HEK293 (cell line): ENCODE data around the gene UBE2E1.

Experiments
- CTCF ChIA-PET: fragments of 350-600 bp; formaldehyde crosslinking; extraction: SDS; loops from one replicate; lab custom pipeline; 2021; ENCODE audit warnings: antibody characterized with exemption; lab: Yijun Ruan, JAX
- POLR2A ChIA-PET: fragments of 300-600 bp; formaldehyde crosslinking; extraction: SDS; loops from one replicate; lab custom pipeline; 2020; ENCODE audit warnings: antibody characterized with exemption, inconsistent platforms; lab: Yijun Ruan, JAX
- H3K27ac ChIP-seq: fragments of 200-500 bp; sonication (Bioruptor generic); 2 replicates; pipeline ENCODE4 v1.5.1; 2014; ENCODE audit warnings: low read depth, low read length, control low read depth, inconsistent platforms; ENCODE audit errors: extremely low read depth
- H3K36me3 ChIP-seq, 2 experiments: fragments of 200-500 bp in 1 of 2; sonication (Bioruptor generic) in 1 of 2; 1 replicate in 1 of 2; 2 replicates in 1 of 2; pipeline ENCODE4 v1.5.1; 2014 to 2017; ENCODE audit warnings: inconsistent platforms in 2 of 2, low read length in 2 of 2; ENCODE audit not compliant: control insufficient read depth in 2 of 2, insufficient read depth in 1 of 2
- H3K4me1 ChIP-seq: fragments of 200-500 bp; sonication (Bioruptor generic); 2 replicates; pipeline ENCODE4 v1.5.1; 2014; ENCODE audit warnings: mild to moderate bottlenecking, low read length, inconsistent platforms; ENCODE audit not compliant: control insufficient read depth, insufficient read depth
- H3K4me3 ChIP-seq: 2 replicates; pipeline ENCODE4 v1.5.1; 2011; ENCODE audit warnings: low read depth, mild to moderate bottlenecking, control low read depth, low read length, moderate library complexity
- H3K9me3 ChIP-seq: fragments of 200-500 bp; sonication (Bioruptor generic); 2 replicates; pipeline ENCODE4 v1.5.1; 2014; ENCODE audit warnings: low read depth, low read length, inconsistent platforms; ENCODE audit not compliant: control insufficient read depth, insufficient read depth
- BCL11A ChIP-seq: fragments of 450-650 bp; formaldehyde crosslinking; IDR thresholded peaks from 2 replicates; pipeline ENCODE4 v1.5.1; 2016; ENCODE audit warnings: low read depth, missing biosample characterization, missing genetic modification characterization
- KLF1 ChIP-seq: fragments of 450-650 bp; formaldehyde crosslinking; IDR thresholded peaks from 2 replicates; pipeline ENCODE4 v1.5.1; 2016; ENCODE audit warnings: missing biosample characterization, missing genetic modification characterization
- KLF10 ChIP-seq: fragments of 450-650 bp; IDR thresholded peaks from 2 replicates; pipeline ENCODE4 v1.5.1; 2018; ENCODE audit warnings: missing biosample characterization, mild to moderate bottlenecking, missing genetic modification characterization
- KLF16 ChIP-seq: fragments of 450-650 bp; formaldehyde crosslinking; IDR thresholded peaks from 2 replicates; pipeline ENCODE4 v1.5.1; 2017; ENCODE audit warnings: missing biosample characterization, missing genetic modification characterization
- MZF1 ChIP-seq: fragments of 450-650 bp; formaldehyde crosslinking; IDR thresholded peaks from 2 replicates; pipeline ENCODE4 v1.5.1; 2017; ENCODE audit warnings: missing biosample characterization, missing genetic modification characterization, borderline replicate concordance
- PRDM2 ChIP-seq: fragments of 450-650 bp; formaldehyde crosslinking; IDR thresholded peaks from 2 replicates; pipeline ENCODE4 v1.5.1; 2016; ENCODE audit warnings: missing biosample characterization, missing genetic modification characterization, borderline replicate concordance
- ZFP69B ChIP-seq: fragments of 450-650 bp; formaldehyde crosslinking; IDR thresholded peaks from 2 replicates; pipeline ENCODE4 v1.5.1; 2016; ENCODE audit warnings: missing biosample characterization, missing genetic modification characterization
- ZNF184 ChIP-seq: fragments of 450-650 bp; IDR thresholded peaks from 2 replicates; pipeline ENCODE4 v1.5.1; 2018; ENCODE audit warnings: missing biosample characterization, mild to moderate bottlenecking, missing genetic modification characterization
- ZNF19 ChIP-seq: fragments of 450-650 bp; formaldehyde crosslinking; IDR thresholded peaks from 2 replicates; pipeline ENCODE4; 2016; ENCODE audit warnings: missing biosample characterization, missing genetic modification characterization, low read depth
- ZNF223 ChIP-seq: fragments of 450-650 bp; formaldehyde crosslinking; IDR thresholded peaks from 2 replicates; pipeline ENCODE4 v1.5.1; 2016; ENCODE audit warnings: missing biosample characterization, missing genetic modification characterization
- ZNF23 ChIP-seq: fragments of 450-650 bp; formaldehyde crosslinking; IDR thresholded peaks from 2 replicates; pipeline ENCODE4 v1.5.1; 2016; ENCODE audit warnings: missing biosample characterization, missing genetic modification characterization, borderline replicate concordance
- ZNF248 ChIP-seq: fragments of 450-650 bp; formaldehyde crosslinking; IDR thresholded peaks from 2 replicates; pipeline ENCODE4 v1.5.1; 2017; ENCODE audit warnings: missing biosample characterization, missing genetic modification characterization
- ZNF292 ChIP-seq: fragments of 450-650 bp; formaldehyde crosslinking; IDR thresholded peaks from 2 replicates; pipeline ENCODE4 v1.5.1; 2016; ENCODE audit warnings: low read depth, missing biosample characterization, missing genetic modification characterization, borderline replicate concordance
- ZNF473 ChIP-seq: fragments of 450-650 bp; formaldehyde crosslinking; IDR thresholded peaks from 2 replicates; pipeline ENCODE4 v1.5.1; 2017; ENCODE audit warnings: missing biosample characterization, missing genetic modification characterization
- ZNF501 ChIP-seq: fragments of 450-650 bp; formaldehyde crosslinking; IDR thresholded peaks from 2 replicates; pipeline ENCODE4 v1.5.1; 2016; ENCODE audit warnings: missing biosample characterization, missing genetic modification characterization
- ZNF514 ChIP-seq: fragments of 450-650 bp; formaldehyde crosslinking; IDR thresholded peaks from 2 replicates; pipeline ENCODE4 v1.5.1; 2016; ENCODE audit warnings: missing biosample characterization, missing genetic modification characterization
- ZNF529 ChIP-seq: fragments of 450-650 bp; formaldehyde crosslinking; IDR thresholded peaks from 2 replicates; pipeline ENCODE4 v1.5.1; 2017; ENCODE audit warnings: missing genetic modification characterization, missing biosample characterization; ENCODE audit not compliant: insufficient replicate concordance
- ZNF544 ChIP-seq: fragments of 450-650 bp; formaldehyde crosslinking; IDR thresholded peaks from 2 replicates; pipeline ENCODE4 v1.5.0; 2017; ENCODE audit warnings: missing biosample characterization, missing genetic modification characterization
- ZNF560 ChIP-seq: fragments of 450-650 bp; formaldehyde crosslinking; IDR thresholded peaks from 2 replicates; pipeline ENCODE4 v1.5.1; 2017; ENCODE audit warnings: missing biosample characterization, missing genetic modification characterization, borderline replicate concordance
- ZNF623 ChIP-seq: fragments of 450-650 bp; formaldehyde crosslinking; IDR thresholded peaks from 2 replicates; pipeline ENCODE4 v1.5.1; 2016; ENCODE audit warnings: missing biosample characterization, missing genetic modification characterization
- ZNF747 ChIP-seq: fragments of 450-650 bp; formaldehyde crosslinking; IDR thresholded peaks from 2 replicates; pipeline ENCODE4 v1.5.1; 2016; ENCODE audit warnings: missing biosample characterization, missing genetic modification characterization
- TF ChIP-seq, protein P1 (sequence below): fragments of 450-650 bp; formaldehyde crosslinking; IDR thresholded peaks from 2 replicates; pipeline ENCODE4 v1.5.1; 2016; ENCODE audit warnings: missing biosample characterization, missing genetic modification characterization

The UBE2E1 gene

DNA sequence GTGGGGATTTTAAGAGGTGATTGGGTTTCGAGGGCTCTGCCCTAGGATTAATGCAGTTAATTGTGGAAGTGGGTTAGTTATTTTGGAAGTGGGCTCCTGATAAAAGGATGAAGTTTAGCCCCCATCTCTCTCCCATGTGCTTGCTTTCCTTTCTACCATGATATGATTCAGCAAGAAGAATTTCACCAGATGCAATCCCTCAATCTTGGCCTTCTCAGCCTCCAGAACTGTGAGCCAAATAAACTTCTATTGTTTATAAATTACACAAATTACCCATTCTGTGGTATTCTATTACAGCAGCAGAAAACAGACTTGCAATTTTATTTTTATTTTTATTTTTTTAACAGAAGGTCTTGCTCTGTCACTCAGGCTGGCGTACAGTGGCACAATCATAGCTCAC, 27.3 kb upstream of the UBE2E1 start:
- ChIA-PET POLR2A (no interaction called here), CTCF (interaction anchor here (0.7 kb wide), 1 partner anchor 20 kb away, joined by 5 read pairs; no protein-coding TSS in a partner anchor)
- Histone ChIP-seq H3K27ac (no peak overlapping the region), H3K4me1 (no peaks in the 10 kb centered on the region), H3K4me3 (no peak overlapping the region), H3K9me3 (no peaks in the 10 kb centered on the region), H3K36me3 (no peaks in the 10 kb centered on the region)
- TF ChIP-seq ZNF292 (tag by site-specific recombination) (no peak), MZF1 (tag by site-specific recombination) (0 out of 2 replicates have a peak, but pooled peaks have one; percentile 16), ZNF747 (no peak), PRDM2 (tag by site-specific recombination) (no peak), ZNF184 (no peak), ZNF473 (tag by site-specific recombination) (no peak), ZNF248 (no peak)

DNA sequence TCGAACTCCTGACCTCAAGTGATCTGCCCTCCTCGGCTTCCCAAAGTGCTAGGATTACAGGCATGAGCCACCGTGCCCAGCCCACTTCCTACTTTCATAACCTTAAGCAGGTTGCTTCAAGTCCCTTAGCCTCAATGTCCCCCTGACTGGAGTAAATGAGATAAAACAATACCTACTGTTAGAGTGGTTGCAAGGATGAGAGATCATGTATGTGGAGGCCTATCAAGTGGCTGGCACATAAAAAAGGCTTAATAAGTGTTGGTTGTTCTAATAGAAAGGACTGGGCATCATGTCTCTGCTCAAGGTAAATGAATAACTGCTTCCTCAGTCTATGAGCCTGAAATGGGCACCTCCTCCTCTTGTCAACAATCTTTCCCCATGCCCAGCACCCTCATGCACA, 25.9 kb upstream of the UBE2E1 start:
- no peaks in the 10 kb centered on the region for H3K9me3 ChIP-seq
- TF ChIP-seq ZNF223 (no peak), ZNF514 (tag by site-specific recombination) (no peak), ZNF501 (no peak), ZNF529 (tag by site-specific recombination) (no peak), ZNF544 (tag by site-specific recombination) (no peak), KLF16 (tag by site-specific recombination) (no peak), ZNF23 (tag by site-specific recombination) (no peak), ZNF623 (tag by site-specific recombination) (no peak), BCL11A (no peak), PRDM2 (tag by site-specific recombination) (no peak), ZNF560 (no peak), ZNF19 (tag by site-specific recombination) (no peak), ZNF184 (no peak), ZFP69B (tag by site-specific recombination) (no peak), KLF1 (tag by site-specific recombination) (no peak), KLF10 (tag by site-specific recombination) (no peak)
- TF ChIP-seq, protein P1, sequence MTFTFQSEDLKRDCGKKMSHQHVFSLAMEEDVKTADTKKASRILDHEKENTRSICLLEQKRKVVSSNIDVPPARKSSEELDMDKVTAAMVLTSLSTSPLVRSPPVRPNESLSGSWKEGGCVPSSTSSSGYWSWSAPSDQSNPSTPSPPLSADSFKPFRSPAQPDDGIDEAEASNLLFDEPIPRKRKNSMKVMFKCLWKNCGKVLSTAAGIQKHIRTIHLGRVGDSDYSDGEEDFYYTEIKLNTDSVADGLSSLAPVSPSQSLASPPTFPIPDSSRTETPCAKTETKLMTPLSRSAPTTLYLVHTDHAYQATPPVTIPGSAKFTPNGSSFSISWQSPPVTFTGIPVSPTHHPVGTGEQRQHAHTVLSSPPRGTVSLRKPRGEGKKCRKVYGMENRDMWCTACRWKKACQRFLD: no peak
- no peaks in the 10 kb centered on the region for H3K4me1 ChIP-seq
- H3K4me3 ChIP-seq: no peak overlapping the region
- H3K27ac ChIP-seq: no peak overlapping the region
- no peaks in the 10 kb centered on the region for H3K36me3 ChIP-seq
- ChIA-PET CTCF (no interaction called here), POLR2A (no interaction called here)
